H9 (cell line): ENCODE measurements around the gene ALPI. TPM values are rescaled to one million over a fixed set of nuclear protein-coding genes. Genes with fewer than 3 reads are reported as not detected.

Experiments used
- DNase-seq: peaks from one replicate; pipeline ENCODE4 v3.0.0-alpha.2; 2017
- H2AFZ ChIP-seq: one replicate; pipeline ENCODE4 v1.6.1; 2013; ENCODE audit warnings: mild to moderate bottlenecking, low read length, control low read depth, moderate library complexity
- H2AK5ac ChIP-seq: 2 replicates; pipeline ENCODE4 v1.6.1; 2013; ENCODE audit warnings: low read length, control low read depth, mixed read lengths; ENCODE audit not compliant: insufficient read length
- H2BK120ac ChIP-seq: one replicate; pipeline ENCODE4 v1.6.1; 2013; ENCODE audit warnings: low read depth, mild to moderate bottlenecking, low read length, control low read depth, inconsistent platforms; ENCODE audit not compliant: poor library complexity, severe bottlenecking
- H2BK12ac ChIP-seq: 2 replicates; pipeline ENCODE4 v1.6.1; 2013; ENCODE audit warnings: low read length, control low read depth, mixed read lengths, low read depth; ENCODE audit not compliant: insufficient read length
- H2BK15ac ChIP-seq: 2 replicates; pipeline ENCODE4 v1.6.1; 2013; ENCODE audit warnings: low read depth, low read length, control low read depth
- H2BK20ac ChIP-seq: one replicate; pipeline ENCODE4 v1.6.1; 2013; ENCODE audit warnings: low read depth, mild to moderate bottlenecking, low read length, control low read depth, inconsistent platforms; ENCODE audit not compliant: poor library complexity, severe bottlenecking
- H2BK5ac ChIP-seq: 2 replicates; pipeline ENCODE4 v1.6.1; 2013; ENCODE audit warnings: low read length, control low read depth, mixed read lengths; ENCODE audit not compliant: insufficient read length
- H3K14ac ChIP-seq: 2 replicates; pipeline ENCODE4 v1.6.1; 2013; ENCODE audit warnings: low read length, control low read depth; ENCODE audit not compliant: insufficient read depth
- H3K18ac ChIP-seq: 2 replicates; pipeline ENCODE4 v1.6.1; 2013; ENCODE audit warnings: low read depth, mild to moderate bottlenecking, mixed read lengths, low read length, control low read depth; ENCODE audit not compliant: insufficient read length
- H3K23ac ChIP-seq: 2 replicates; pipeline ENCODE4 v1.6.1; 2013; ENCODE audit warnings: low read length, control low read depth, mixed read lengths, low read depth; ENCODE audit not compliant: insufficient read length
- H3K23me2 ChIP-seq: 2 replicates; pipeline ENCODE4 v1.6.1; 2013; ENCODE audit warnings: low read depth, mild to moderate bottlenecking, mixed read lengths, low read length, control low read depth; ENCODE audit not compliant: insufficient read length, poor library complexity, severe bottlenecking
- H3K27ac ChIP-seq: 2 replicates; pipeline ENCODE4 v1.5.1; 2013; ENCODE audit warnings: low read length, control low read depth, mixed read lengths, low read depth; ENCODE audit not compliant: insufficient read length
- H3K27me3 ChIP-seq: 2 replicates; pipeline ENCODE4 v1.6.1; 2013; ENCODE audit warnings: low read length, control low read depth, inconsistent platforms; ENCODE audit not compliant: insufficient read depth
- H3K4ac ChIP-seq: 2 replicates; pipeline ENCODE4 v1.6.1; 2013; ENCODE audit warnings: low read depth, mild to moderate bottlenecking, control low read depth, inconsistent platforms, low read length, moderate library complexity
- H3K4me1 ChIP-seq: 2 replicates; pipeline ENCODE4 v1.6.1; 2013; ENCODE audit warnings: low read length, control low read depth, inconsistent platforms; ENCODE audit not compliant: insufficient read depth
- H3K4me2 ChIP-seq: 2 replicates; pipeline ENCODE4 v1.6.1; 2013; ENCODE audit warnings: low read length, control low read depth, mixed read lengths; ENCODE audit not compliant: insufficient read length, insufficient read depth
- H3K56ac ChIP-seq: 2 replicates; pipeline ENCODE4 v1.6.1; 2013; ENCODE audit warnings: low read depth, mild to moderate bottlenecking, mixed read lengths, low read length, control low read depth; ENCODE audit not compliant: insufficient read length
- H3K79me1 ChIP-seq: 2 replicates; pipeline ENCODE4 v1.6.1; 2013; ENCODE audit warnings: low read depth, mild to moderate bottlenecking, moderate library complexity, low read length, control low read depth, inconsistent platforms; ENCODE audit not compliant: insufficient read depth, poor library complexity, severe bottlenecking
- H3K79me2 ChIP-seq: 2 replicates; pipeline ENCODE4 v1.6.1; 2013; ENCODE audit warnings: low read length, control low read depth, inconsistent platforms; ENCODE audit not compliant: insufficient read depth
- H3K9ac ChIP-seq: 2 replicates; pipeline ENCODE4 v1.6.1; 2013; ENCODE audit warnings: low read length, control low read depth, mixed read lengths; ENCODE audit not compliant: insufficient read length; ENCODE audit errors: extremely low read depth
- H3K9me3 ChIP-seq: one replicate; pipeline ENCODE4 v1.6.1; 2013; ENCODE audit warnings: low read depth, low read length, inconsistent platforms; ENCODE audit not compliant: control insufficient read depth
- H3T11ph ChIP-seq: one replicate; pipeline ENCODE4 v1.6.1; 2013; ENCODE audit warnings: mild to moderate bottlenecking, low read length, control low read depth, inconsistent platforms
- H4K20me1 ChIP-seq: one replicate; pipeline ENCODE4 v1.6.1; 2013; ENCODE audit not compliant: control insufficient read depth, insufficient read length, insufficient read depth
- H4K5ac ChIP-seq: 2 replicates; pipeline ENCODE4 v1.6.1; 2013; ENCODE audit warnings: low read depth, mild to moderate bottlenecking, mixed read lengths, low read length, control low read depth; ENCODE audit not compliant: insufficient read length
- H4K8ac ChIP-seq: replicated peaks from 2 replicates; pipeline ENCODE4 v1.6.1; 2013; ENCODE audit warnings: low read length, control low read depth, mixed read lengths, low read depth; ENCODE audit not compliant: insufficient read length
- H4K91ac ChIP-seq: 2 replicates; pipeline ENCODE4 v1.6.1; 2013; ENCODE audit warnings: low read depth, mild to moderate bottlenecking, moderate library complexity, mixed read lengths, low read length, control low read depth; ENCODE audit not compliant: insufficient read length
- H3K27ac Mint-ChIP-seq, 3 experiments: 2 replicates in 2 of 3; 3 replicates in 1 of 3; pipeline ENCODE4 v1.8.0; 2020 to 2021; ENCODE audit warnings: mixed read lengths in 3 of 3, mild to moderate bottlenecking in 1 of 3, moderate library complexity in 1 of 3
- H3K27me3 Mint-ChIP-seq: 2 replicates; pipeline ENCODE4 v1.8.0; 2021; ENCODE audit warnings: low read depth, mild to moderate bottlenecking, moderate library complexity, mixed read lengths
- H3K36me3 Mint-ChIP-seq, 3 experiments: 2 replicates in 2 of 3; 3 replicates in 1 of 3; pipeline ENCODE4 v1.8.0; 2020 to 2021; ENCODE audit warnings: low read depth in 3 of 3, mixed read lengths in 3 of 3; ENCODE audit not compliant: insufficient read depth in 1 of 3
- H3K4me1 Mint-ChIP-seq, 2 experiments: 2 replicates each; pipeline ENCODE4 v1.8.0; 2020; ENCODE audit warnings: mixed read lengths in 2 of 2
- H3K4me3 Mint-ChIP-seq, 2 experiments: 2 replicates in 1 of 2; 3 replicates in 1 of 2; pipeline ENCODE4 v1.8.0; 2020 to 2021; ENCODE audit warnings: mild to moderate bottlenecking in 2 of 2, mixed read lengths in 2 of 2, moderate library complexity in 1 of 2
- H3K9me3 Mint-ChIP-seq, 2 experiments: 2 replicates in 1 of 2; 3 replicates in 1 of 2; pipeline ENCODE4 v1.8.0; 2020; ENCODE audit warnings: mild to moderate bottlenecking in 2 of 2, mixed read lengths in 2 of 2, moderate library complexity in 1 of 2
- WGBS: extraction: QIAGEN DNeasy Blood & Tissue Kit; methylation state at CpG from one replicate; pipeline ENCODE4 v1.1.7; 2013; ENCODE audit warnings: missing lambda C conversion rate, low lambda C conversion rate, mixed read lengths; ENCODE audit not compliant: insufficient read length; ENCODE audit errors: extremely low coverage; 5-methylcytosine and 5-hydroxymethylcytosine counted together
- total RNA-seq: library from RNA; stranded (reverse); gene quantifications from 2 replicates; pipeline ENCODE4 v1.2.1, GENCODE V29; 2021
- TF ChIP-seq, protein P1 (sequence below): fragments of 200-600 bp; sonication (generic); conservative IDR thresholded peaks from 3 replicates; pipeline ENCODE4 v1.8.0; 2021; ENCODE audit warnings: antibody characterized with exemption, mild to moderate bottlenecking

Gene ALPI
- total RNA-seq, 1 experiment from 2014 or later, result not detected

GRCh38 chr2:232454630-232455029 is 1.3 kb upstream of the ALPI start:
- no peak overlapping the region for H2BK12ac ChIP-seq
- H2AFZ ChIP-seq, result no peak overlapping the region
- no peak overlapping the region for H3K4ac ChIP-seq
- Mint-ChIP-seq H3K9me3 (no peaks in the 10 kb centered on the region), H3K4me3 (no peak overlapping the region), H3K27ac (no peak overlapping the region), H3K4me1 (no peaks in the 10 kb centered on the region), H3K36me3 (no peaks in the 10 kb centered on the region), H3K27me3 (peaks cover 8% of the 10 kb centered on the region)
- H2BK15ac ChIP-seq, result no peak overlapping the region
- no peaks in the 10 kb centered on the region for H3K23me2 ChIP-seq
- no peak overlapping the region for H2AK5ac ChIP-seq
- H2BK120ac ChIP-seq, result no peak overlapping the region
- H4K8ac ChIP-seq, result no peak overlapping the region
- no peaks in the 10 kb centered on the region for H3K27me3 ChIP-seq
- H3K79me1 ChIP-seq, result no peaks in the 10 kb centered on the region
- H4K91ac ChIP-seq, result no peak overlapping the region
- H3K9ac ChIP-seq, result no peak overlapping the region
- no peak overlapping the region for H4K5ac ChIP-seq
- no peak overlapping the region for H3K18ac ChIP-seq
- no peak overlapping the region for H3K27ac ChIP-seq
- no peak overlapping the region for H3K4me2 ChIP-seq
- no peak for DNase-seq
- no CpG with 5 or more reads among the region's 9 CpGs for WGBS
- H3K23ac ChIP-seq, result no peak overlapping the region
- H3K14ac ChIP-seq, result no peak overlapping the region
- no peaks in the 10 kb centered on the region for H4K20me1 ChIP-seq
- no peaks in the 10 kb centered on the region for H3K79me2 ChIP-seq
- no peaks in the 10 kb centered on the region for H3K4me1 ChIP-seq
- H3K9me3 ChIP-seq, result no peaks in the 10 kb centered on the region
- no peak overlapping the region for H2BK5ac ChIP-seq
- no peak overlapping the region for H3K56ac ChIP-seq
- TF ChIP-seq, protein P1, sequence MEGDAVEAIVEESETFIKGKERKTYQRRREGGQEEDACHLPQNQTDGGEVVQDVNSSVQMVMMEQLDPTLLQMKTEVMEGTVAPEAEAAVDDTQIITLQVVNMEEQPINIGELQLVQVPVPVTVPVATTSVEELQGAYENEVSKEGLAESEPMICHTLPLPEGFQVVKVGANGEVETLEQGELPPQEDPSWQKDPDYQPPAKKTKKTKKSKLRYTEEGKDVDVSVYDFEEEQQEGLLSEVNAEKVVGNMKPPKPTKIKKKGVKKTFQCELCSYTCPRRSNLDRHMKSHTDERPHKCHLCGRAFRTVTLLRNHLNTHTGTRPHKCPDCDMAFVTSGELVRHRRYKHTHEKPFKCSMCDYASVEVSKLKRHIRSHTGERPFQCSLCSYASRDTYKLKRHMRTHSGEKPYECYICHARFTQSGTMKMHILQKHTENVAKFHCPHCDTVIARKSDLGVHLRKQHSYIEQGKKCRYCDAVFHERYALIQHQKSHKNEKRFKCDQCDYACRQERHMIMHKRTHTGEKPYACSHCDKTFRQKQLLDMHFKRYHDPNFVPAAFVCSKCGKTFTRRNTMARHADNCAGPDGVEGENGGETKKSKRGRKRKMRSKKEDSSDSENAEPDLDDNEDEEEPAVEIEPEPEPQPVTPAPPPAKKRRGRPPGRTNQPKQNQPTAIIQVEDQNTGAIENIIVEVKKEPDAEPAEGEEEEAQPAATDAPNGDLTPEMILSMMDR, result no peak
- no peak overlapping the region for H2BK20ac ChIP-seq
- H3T11ph ChIP-seq, result no peak overlapping the region
